Amygdala (tissue), 56 donors: ENCODE measurements around the gene SPATA6L.

Experiments used
- DNase-seq, 56 donors: peaks; one replicate each; lab custom pipeline; 2025; lab: John Stamatoyannopoulos, UW

SPATA6L gene

GRCh38 chr9:4666042-4666699 lies at the start of gene SPATA6L:
SPATA6L (minus strand) TSS chr9:4666480; CDS start chr9:4666250, 230 bp downstream.
- peak in 52 of 56 donors; percentile 8 to 78 (median 44) for DNase-seq

GRCh38 chr9:4714266-4715016 lies 48.2 kb upstream of the SPATA6L start:
- DNase-seq: no peak

GRCh38 chr9:4713849-4714248 lies 47.6 kb upstream of the SPATA6L start:
- peak in 1 of 56 donors; percentile 17 for DNase-seq

- DNase-seq: no peak
Measured at GRCh38 chr9:4709380-4709779, 43.1 kb upstream of the SPATA6L start.

GRCh38 chr9:4706971-4707622 lies 40.8 kb upstream of the SPATA6L start:
- no peak for DNase-seq

GRCh38 chr9:4706021-4706420 lies 39.7 kb upstream of the SPATA6L start:
- DNase-seq: no peak

- DNase-seq: no peak
Measured at GRCh38 chr9:4704129-4704528, 37.8 kb upstream of the SPATA6L start.

GRCh38 chr9:4701526-4701925 lies 35.2 kb upstream of the SPATA6L start:
- DNase-seq: no peak

GRCh38 chr9:4700932-4701331 lies 34.7 kb upstream of the SPATA6L start:
- DNase-seq: no peak

- DNase-seq: no peak
Measured at GRCh38 chr9:4700091-4700490, 33.8 kb upstream of the SPATA6L start.

GRCh38 chr9:4691795-4692194 lies 25.5 kb upstream of the SPATA6L start:
- DNase-seq: no peak

- no peak for DNase-seq
Measured at GRCh38 chr9:4690144-4690543, 23.9 kb upstream of the SPATA6L start.

- DNase-seq: no peak
Measured at GRCh38 chr9:4689687-4690104, 23.4 kb upstream of the SPATA6L start.

- no peak for DNase-seq
Measured at GRCh38 chr9:4689021-4689420, 22.7 kb upstream of the SPATA6L start.

- DNase-seq: no peak
Measured at GRCh38 chr9:4686584-4686983, 20.3 kb upstream of the SPATA6L start.

- DNase-seq: no peak
Measured at GRCh38 chr9:4686112-4686511, 19.8 kb upstream of the SPATA6L start.

- DNase-seq: no peak
Measured at GRCh38 chr9:4684820-4685219, 18.5 kb upstream of the SPATA6L start.

GRCh38 chr9:4680750-4681149 lies 14.5 kb upstream of the SPATA6L start:
- DNase-seq: no peak

- no peak for DNase-seq
Measured at GRCh38 chr9:4680173-4680525, 13.9 kb upstream of the SPATA6L start.

GRCh38 chr9:4679268-4680172 lies 13.2 kb upstream of the SPATA6L start, which contains the start of gene CDC37L1:
CDC37L1 (plus strand) TSS chr9:4679569; CDS start chr9:4679768, 199 bp downstream.
- DNase-seq: peak; percentile 87 to 99 (median 95)
